Measurements from ENCODE around the gene USP36.

DNA sequence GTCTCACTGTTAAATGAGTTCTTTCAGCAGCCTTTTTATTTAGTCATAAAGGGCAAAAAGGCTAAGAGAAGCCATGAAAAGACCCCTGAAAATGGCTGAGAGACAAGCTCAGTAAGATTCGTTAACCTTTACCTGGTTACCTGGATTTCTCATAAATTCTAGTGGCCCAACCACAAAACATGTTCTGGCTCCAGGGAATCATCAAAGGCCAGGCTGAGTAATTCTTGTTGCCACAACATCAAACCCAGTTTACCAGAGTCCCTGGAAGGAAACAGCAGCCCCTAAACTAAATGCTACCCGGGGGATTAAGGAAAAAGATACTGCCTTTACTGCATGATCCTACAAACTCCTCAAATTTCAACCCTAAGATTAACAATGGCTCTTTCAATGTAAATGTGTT lies 74.4 kb downstream of the USP36 start:
- TF ChIP-seq POLR2A (IDR thresholded peaks at IDR 0.05), result no peak
- no peak for TF ChIP-seq CTCF (IDR thresholded peaks at IDR 0.05)
- no peak for TF ChIP-seq EP300 (IDR thresholded peaks at IDR 0.05)
